PFSK-1 (cell line): Measurements from ENCODE around the gene SYNDIG1.

ENCODE experiments used
- FOXP2 ChIP-seq: optimal IDR thresholded peaks from 2 replicates; pipeline ENCODE3; 2011; ENCODE audit warnings: borderline replicate concordance, control low read depth, inconsistent platforms; ENCODE audit not compliant: insufficient read depth; ENCODE audit errors: extremely low read length, extremely low read depth
- POLR2AphosphoS5 ChIP-seq: IDR thresholded peaks from 2 replicates; pipeline ENCODE4 v1.6.1; 2012; ENCODE audit warnings: low read depth, mild to moderate bottlenecking, control low read depth, low read length, moderate library complexity
- TAF1 ChIP-seq: IDR thresholded peaks from 2 replicates; pipeline ENCODE4 v1.6.1; 2012; ENCODE audit warnings: low read length, control low read depth, borderline replicate concordance; ENCODE audit not compliant: insufficient read depth
- TF ChIP-seq, protein P1 (sequence below), 2 experiments: IDR thresholded peaks; 2 replicates each; pipeline versions ENCODE4 v1.6.1 to v1.8.0; 2011 to 2012; ENCODE audit warnings: low read depth in 2 of 2, low read length in 2 of 2, control low read depth in 1 of 2, inconsistent platforms in 1 of 2, mild to moderate bottlenecking in 1 of 2, moderate library complexity in 1 of 2; ENCODE audit not compliant: insufficient read depth in 1 of 2

DNA sequence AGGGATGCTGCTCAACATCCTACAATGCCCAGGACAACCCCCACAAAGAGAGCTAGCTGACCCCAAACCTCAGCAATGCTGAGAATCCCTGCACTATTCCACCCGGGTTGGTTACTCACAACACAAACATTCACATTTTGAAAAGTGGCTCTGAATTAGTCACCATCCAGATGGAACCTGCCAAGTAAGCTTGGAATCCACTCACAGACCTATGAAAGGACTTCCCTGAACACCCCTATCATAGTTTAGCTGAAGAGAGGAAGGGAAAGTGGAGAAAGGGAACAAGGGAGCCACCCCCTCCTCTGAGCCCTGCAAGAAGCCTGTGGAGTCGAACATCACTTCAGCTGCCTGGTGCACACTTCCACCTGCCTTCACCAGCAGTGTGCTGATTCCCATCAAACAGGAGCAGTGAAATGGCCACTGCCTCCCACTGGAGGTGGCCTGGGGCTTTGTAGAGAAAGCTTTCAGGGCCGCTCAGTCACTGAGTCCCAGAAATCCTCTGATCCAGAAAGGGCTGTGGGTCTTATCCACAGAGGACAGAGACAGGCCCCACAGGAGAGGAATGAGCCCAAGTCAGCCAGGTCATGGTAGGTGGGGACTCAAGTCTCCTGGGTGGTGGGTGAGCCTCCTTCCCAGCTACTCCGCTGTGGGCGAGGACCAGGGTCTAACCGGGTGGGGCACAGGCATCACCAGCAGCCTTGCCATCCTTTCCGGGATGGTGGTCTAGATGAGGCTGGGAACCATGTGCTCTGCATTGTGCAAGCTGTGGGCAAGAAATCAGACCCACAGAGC lies 203.7 kb downstream of the SYNDIG1 start:
- TF ChIP-seq POLR2AphosphoS5 (no peak), TAF1 (no peak), FOXP2 (no peak)
- TF ChIP-seq, protein P1, sequence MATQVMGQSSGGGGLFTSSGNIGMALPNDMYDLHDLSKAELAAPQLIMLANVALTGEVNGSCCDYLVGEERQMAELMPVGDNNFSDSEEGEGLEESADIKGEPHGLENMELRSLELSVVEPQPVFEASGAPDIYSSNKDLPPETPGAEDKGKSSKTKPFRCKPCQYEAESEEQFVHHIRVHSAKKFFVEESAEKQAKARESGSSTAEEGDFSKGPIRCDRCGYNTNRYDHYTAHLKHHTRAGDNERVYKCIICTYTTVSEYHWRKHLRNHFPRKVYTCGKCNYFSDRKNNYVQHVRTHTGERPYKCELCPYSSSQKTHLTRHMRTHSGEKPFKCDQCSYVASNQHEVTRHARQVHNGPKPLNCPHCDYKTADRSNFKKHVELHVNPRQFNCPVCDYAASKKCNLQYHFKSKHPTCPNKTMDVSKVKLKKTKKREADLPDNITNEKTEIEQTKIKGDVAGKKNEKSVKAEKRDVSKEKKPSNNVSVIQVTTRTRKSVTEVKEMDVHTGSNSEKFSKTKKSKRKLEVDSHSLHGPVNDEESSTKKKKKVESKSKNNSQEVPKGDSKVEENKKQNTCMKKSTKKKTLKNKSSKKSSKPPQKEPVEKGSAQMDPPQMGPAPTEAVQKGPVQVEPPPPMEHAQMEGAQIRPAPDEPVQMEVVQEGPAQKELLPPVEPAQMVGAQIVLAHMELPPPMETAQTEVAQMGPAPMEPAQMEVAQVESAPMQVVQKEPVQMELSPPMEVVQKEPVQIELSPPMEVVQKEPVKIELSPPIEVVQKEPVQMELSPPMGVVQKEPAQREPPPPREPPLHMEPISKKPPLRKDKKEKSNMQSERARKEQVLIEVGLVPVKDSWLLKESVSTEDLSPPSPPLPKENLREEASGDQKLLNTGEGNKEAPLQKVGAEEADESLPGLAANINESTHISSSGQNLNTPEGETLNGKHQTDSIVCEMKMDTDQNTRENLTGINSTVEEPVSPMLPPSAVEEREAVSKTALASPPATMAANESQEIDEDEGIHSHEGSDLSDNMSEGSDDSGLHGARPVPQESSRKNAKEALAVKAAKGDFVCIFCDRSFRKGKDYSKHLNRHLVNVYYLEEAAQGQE (IDR thresholded peaks at IDR 0.05; ENCODE audit: insufficient read depth in 1 of 2, low read depth in 2 of 2, low read length in 2 of 2) = no peak
